Measurements from ENCODE around the gene TMPRSS9. TPM values are rescaled to one million over a fixed set of nuclear protein-coding genes. Genes with fewer than 3 reads are reported as not detected.

The TMPRSS9 gene
- total RNA-seq, 1 experiment from 2014 or later: 0.57 TPM

GRCh38 chr19:2330632-2331284, 29.3 kb upstream of the TMPRSS9 start (continued):
- TF ChIP-seq, protein P1, sequence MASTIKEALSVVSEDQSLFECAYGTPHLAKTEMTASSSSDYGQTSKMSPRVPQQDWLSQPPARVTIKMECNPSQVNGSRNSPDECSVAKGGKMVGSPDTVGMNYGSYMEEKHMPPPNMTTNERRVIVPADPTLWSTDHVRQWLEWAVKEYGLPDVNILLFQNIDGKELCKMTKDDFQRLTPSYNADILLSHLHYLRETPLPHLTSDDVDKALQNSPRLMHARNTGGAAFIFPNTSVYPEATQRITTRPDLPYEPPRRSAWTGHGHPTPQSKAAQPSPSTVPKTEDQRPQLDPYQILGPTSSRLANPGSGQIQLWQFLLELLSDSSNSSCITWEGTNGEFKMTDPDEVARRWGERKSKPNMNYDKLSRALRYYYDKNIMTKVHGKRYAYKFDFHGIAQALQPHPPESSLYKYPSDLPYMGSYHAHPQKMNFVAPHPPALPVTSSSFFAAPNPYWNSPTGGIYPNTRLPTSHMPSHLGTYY (CRISPR knock-in tag; IDR thresholded peaks at IDR 0.05): no peak
- TF ChIP-seq NFYB (CRISPR knock-in tag; conservative IDR thresholded peaks at IDR 0.05; ENCODE audit: low read depth) (no peak), SP1 (CRISPR knock-in tag; conservative IDR thresholded peaks at IDR 0.05) (no peak), CREM (CRISPR knock-in tag; IDR thresholded peaks at IDR 0.05) (no peak), ATF6 (CRISPR knock-in tag; IDR thresholded peaks at IDR 0.05) (no peak), MXD4 (CRISPR knock-in tag; IDR thresholded peaks at IDR 0.05; ENCODE audit: borderline replicate concordance) (no peak), E2F4 (CRISPR knock-in tag; IDR thresholded peaks at IDR 0.05; ENCODE audit: borderline replicate concordance, low read depth) (no peak)

DNA sequence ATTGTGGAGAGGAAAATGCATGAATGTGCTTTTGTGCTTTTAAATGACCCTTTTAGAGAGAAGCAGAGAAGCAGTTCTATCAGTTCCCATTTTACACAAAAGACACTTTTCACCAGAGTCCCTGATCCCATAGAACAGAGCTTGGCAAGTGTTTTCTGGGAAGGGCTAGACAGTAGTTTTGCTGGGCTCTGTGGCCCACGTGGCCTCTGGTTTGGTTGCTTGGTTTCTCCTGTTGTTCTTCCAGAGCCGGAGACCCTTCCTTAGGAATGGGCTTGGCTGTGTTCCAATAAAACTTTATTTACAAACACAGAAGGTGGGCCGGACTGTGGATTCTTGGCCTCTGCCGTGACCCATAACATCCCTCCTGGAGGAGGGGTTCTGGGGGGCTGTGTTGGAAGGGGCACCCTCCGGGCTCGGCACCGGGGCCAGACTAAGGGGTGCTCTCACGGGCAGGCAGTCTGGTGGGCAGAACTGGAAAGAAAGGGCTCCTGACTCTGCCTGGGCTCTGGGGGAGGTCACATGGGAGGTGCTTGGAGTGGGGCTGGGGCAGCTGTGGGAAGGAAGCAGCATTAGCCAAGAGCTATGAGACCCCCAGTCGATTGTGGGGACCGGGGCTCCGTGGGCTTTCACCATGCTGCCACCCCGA, 28.3 kb upstream of the TMPRSS9 start:
- H3K27ac Mint-ChIP-seq: peak overlapping the region; percentile 91
- POLR2A ChIA-PET: no interaction called here
- TF ChIP-seq, protein P2, sequence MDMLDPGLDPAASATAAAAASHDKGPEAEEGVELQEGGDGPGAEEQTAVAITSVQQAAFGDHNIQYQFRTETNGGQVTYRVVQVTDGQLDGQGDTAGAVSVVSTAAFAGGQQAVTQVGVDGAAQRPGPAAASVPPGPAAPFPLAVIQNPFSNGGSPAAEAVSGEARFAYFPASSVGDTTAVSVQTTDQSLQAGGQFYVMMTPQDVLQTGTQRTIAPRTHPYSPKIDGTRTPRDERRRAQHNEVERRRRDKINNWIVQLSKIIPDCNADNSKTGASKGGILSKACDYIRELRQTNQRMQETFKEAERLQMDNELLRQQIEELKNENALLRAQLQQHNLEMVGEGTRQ (CRISPR knock-in tag; IDR thresholded peaks at IDR 0.05): 0 out of 2 replicates have a peak, but pooled peaks have one; percentile 10
- no peak for TF ChIP-seq ZNF138 (CRISPR knock-in tag; conservative IDR thresholded peaks at IDR 0.05)

GRCh38 chr19:2332341-2333026, 27.6 kb upstream of the TMPRSS9 start:
- peaks cover 11% of the 10 kb centered on the region for H3K36me3 Mint-ChIP-seq
- H3K27ac Mint-ChIP-seq: peak overlapping the region; percentile 45
- no peak for DNase-seq (ENCODE audit: low spot score)
- ChIA-PET CTCF (interaction anchor here (1.0 to 1.6 kb wide), 3 partner anchors 23 to 79 kb away, joined by 3 to 4 read pairs (median 4); no protein-coding TSS in a partner anchor), POLR2A (no interaction called here)
- H3K4me1 Mint-ChIP-seq: peaks cover 35% of the 10 kb centered on the region
- H3K9me3 Mint-ChIP-seq: peaks cover 10% of the 10 kb centered on the region
- no peaks in the 10 kb centered on the region for H3K27me3 Mint-ChIP-seq (ENCODE audit: low read depth)
- H3K4me3 Mint-ChIP-seq: no peak overlapping the region
- no peak for ATAC-seq
- no peak for TF ChIP-seq MXD4 (CRISPR knock-in tag; IDR thresholded peaks at IDR 0.05; ENCODE audit: borderline replicate concordance)

More for the DNA sequence above, 28.3 kb upstream of the TMPRSS9 start:
- CTCF ChIA-PET: interaction anchor here (0.6 to 1.6 kb wide), 5 partner anchors 16 to 191 kb away, joined by 3 to 5 read pairs (median 4); no protein-coding TSS in a partner anchor
- no peak for DNase-seq (ENCODE audit: low spot score)
- Mint-ChIP-seq H3K9me3 (peaks cover 10% of the 10 kb centered on the region), H3K4me1 (peaks cover 41% of the 10 kb centered on the region), H3K27me3 (ENCODE audit: low read depth) (no peaks in the 10 kb centered on the region), H3K4me3 (peak overlapping the region; percentile 80; the same call in 1 of the 2 replicates), H3K36me3 (peaks cover 11% of the 10 kb centered on the region)
- no peak for ATAC-seq

DNA sequence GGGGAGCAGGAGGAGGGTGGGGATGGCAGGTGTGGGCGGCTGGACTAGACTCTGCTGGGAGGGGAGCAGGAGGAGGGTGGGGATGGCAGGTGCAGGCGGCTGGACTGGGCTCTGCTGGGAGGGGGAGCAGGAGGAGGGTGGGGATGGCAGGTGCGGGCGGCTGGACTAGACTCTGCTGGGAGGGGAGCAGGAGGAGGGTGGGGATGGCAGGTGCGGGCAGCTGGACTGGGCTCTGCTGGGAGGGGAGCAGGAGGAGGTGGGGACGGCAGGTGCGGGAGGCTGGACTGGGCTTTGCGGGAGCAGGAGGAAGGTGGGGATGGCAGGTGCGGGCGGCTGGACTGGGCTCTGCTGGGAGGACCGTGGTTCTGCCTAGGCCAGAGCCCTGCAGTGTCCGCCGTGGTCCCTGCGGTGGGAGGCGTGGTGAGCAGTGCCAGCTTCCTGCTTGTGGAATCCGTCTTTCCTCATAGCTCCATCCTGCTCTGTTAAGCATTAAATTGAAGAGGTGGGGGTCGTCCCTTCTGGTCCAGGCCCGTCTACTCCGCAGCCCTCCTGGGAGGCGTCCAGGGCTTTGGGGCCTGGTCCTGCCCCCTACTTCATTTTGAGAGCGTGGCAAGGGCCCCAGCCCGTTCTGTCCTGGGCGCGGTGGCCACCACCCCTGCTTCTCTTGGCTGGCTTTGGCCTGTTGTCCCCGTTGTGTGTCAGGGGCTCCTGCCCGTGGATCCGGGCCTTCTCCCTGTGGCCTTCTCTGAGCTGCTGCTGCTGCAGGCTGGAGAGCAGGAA, 26.8 kb upstream of the TMPRSS9 start:
- Mint-ChIP-seq H3K4me3 (no peak overlapping the region), H3K4me1 (peaks cover 31% of the 10 kb centered on the region), H3K36me3 (peaks cover 11% of the 10 kb centered on the region), H3K27me3 (ENCODE audit: low read depth) (no peaks in the 10 kb centered on the region), H3K9me3 (peaks cover 10% of the 10 kb centered on the region), H3K27ac (peak overlapping the region; percentile 85)
- POLR2A ChIA-PET: no interaction called here
- CTCF ChIA-PET: interaction anchor here (0.6 to 1.3 kb wide), 6 partner anchors 11 to 177 kb away, joined by 3 to 4 read pairs (median 3); partner anchors contain the start of gene TIMM13
- DNase-seq (ENCODE audit: low spot score): no peak
- ATAC-seq: no peak
- TF ChIP-seq, protein P3, sequence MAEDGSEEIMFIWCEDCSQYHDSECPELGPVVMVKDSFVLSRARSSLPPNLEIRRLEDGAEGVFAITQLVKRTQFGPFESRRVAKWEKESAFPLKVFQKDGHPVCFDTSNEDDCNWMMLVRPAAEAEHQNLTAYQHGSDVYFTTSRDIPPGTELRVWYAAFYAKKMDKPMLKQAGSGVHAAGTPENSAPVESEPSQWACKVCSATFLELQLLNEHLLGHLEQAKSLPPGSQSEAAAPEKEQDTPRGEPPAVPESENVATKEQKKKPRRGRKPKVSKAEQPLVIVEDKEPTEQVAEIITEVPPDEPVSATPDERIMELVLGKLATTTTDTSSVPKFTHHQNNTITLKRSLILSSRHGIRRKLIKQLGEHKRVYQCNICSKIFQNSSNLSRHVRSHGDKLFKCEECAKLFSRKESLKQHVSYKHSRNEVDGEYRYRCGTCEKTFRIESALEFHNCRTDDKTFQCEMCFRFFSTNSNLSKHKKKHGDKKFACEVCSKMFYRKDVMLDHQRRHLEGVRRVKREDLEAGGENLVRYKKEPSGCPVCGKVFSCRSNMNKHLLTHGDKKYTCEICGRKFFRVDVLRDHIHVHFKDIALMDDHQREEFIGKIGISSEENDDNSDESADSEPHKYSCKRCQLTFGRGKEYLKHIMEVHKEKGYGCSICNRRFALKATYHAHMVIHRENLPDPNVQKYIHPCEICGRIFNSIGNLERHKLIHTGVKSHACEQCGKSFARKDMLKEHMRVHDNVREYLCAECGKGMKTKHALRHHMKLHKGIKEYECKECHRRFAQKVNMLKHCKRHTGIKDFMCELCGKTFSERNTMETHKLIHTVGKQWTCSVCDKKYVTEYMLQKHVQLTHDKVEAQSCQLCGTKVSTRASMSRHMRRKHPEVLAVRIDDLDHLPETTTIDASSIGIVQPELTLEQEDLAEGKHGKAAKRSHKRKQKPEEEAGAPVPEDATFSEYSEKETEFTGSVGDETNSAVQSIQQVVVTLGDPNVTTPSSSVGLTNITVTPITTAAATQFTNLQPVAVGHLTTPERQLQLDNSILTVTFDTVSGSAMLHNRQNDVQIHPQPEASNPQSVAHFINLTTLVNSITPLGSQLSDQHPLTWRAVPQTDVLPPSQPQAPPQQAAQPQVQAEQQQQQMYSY (CRISPR knock-in tag; IDR thresholded peaks at IDR 0.05): peak; percentile 41; the same call in 1 of the 2 replicates
- TF ChIP-seq SMAD3 (CRISPR knock-in tag; IDR thresholded peaks at IDR 0.05; ENCODE audit: borderline replicate concordance) (no peak), PRRX2 (CRISPR knock-in tag; IDR thresholded peaks at IDR 0.05) (no peak), NR1H2 (CRISPR knock-in tag; IDR thresholded peaks at IDR 0.05) (no peak)

Measured in WTC11 (cell line).